Erythroblast (primary cell): ENCODE results near the gene IDUA.

ENCODE experiments used
- GATA1 ChIP-seq: IDR thresholded peaks from 2 replicates; pipeline ENCODE4 v1.6.1; 2011; ENCODE audit warnings: low read depth, mild to moderate bottlenecking, control low read depth, low read length, moderate library complexity
- POLR2A ChIP-seq: IDR thresholded peaks from 2 replicates; pipeline ENCODE4 v1.6.1; 2011; ENCODE audit warnings: mild to moderate bottlenecking, low read length

DNA sequence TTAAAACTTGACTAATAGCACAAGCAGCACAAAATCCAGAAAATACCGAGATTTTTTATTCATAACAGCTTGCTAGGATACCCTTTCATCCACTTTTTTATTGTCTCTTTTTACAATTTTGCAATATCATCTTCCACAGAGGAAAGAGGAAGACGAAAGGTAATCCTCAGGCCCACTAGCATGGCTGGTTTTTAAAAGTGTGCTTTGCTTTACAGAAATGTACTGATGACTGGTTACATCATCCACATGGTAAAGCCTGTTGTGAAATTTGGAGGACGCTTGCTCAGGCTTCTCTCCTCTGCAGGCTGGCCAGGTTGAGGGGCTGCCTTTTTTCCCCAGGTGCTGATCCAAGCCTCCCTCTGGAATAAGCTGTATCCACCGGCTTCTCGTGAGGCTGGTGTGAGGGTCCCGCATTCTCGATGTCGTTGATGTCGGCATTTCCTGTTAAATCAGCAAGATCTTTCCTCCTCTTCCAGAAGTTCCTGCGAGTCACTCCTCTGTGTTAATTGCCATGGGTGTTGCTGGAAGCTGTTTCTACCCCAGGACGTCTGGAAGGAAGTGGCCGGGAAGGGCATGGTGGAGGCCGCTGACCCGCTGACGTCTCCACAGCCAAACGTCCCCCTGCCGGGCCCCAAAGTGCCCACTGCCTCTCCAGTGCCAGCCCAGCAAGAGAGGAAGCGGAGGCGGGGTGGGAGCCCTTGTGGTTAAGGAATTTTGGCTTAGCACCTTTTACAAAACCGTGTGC, 7.7 kb upstream of the IDUA start:
- no peak for TF ChIP-seq POLR2A
- no peak for TF ChIP-seq GATA1
